AG04449 (cell line): Measurements from ENCODE around the gene SLC25A19.

Experiments
- CTCF ChIA-PET: fragments of 350-600 bp; formaldehyde crosslinking; extraction: SDS; loops from one replicate; lab custom pipeline; 2021; ENCODE audit warnings: antibody characterized with exemption; lab: Yijun Ruan, JAX
- POLR2A ChIA-PET: fragments of 400-600, 350-600 bp; formaldehyde crosslinking; extraction: SDS; loops from one replicate; lab custom pipeline; 2020; ENCODE audit warnings: antibody characterized with exemption, inconsistent platforms; lab: Yijun Ruan, JAX
- DNase-seq: peaks from one replicate; pipeline ENCODE4 v3.0.0-alpha.2; 2010; ENCODE audit warnings: low read depth, low spot score
- H3K4me3 ChIP-seq: 2 replicates; pipeline ENCODE4 v1.5.1; 2011; ENCODE audit warnings: low read depth, mild to moderate bottlenecking, control low read depth, low read length
- CTCF ChIP-seq: IDR thresholded peaks from one replicate; pipeline ENCODE4 v1.5.1; 2011; ENCODE audit warnings: mild to moderate bottlenecking, moderate library complexity, low read length, control low read depth, inconsistent platforms; ENCODE audit not compliant: insufficient read depth; ENCODE audit errors: missing control alignments

SLC25A19 gene

GRCh38 chr17:75239778-75240393 is 49.3 kb downstream of the SLC25A19 start:
- no peak overlapping the region for H3K4me3 ChIP-seq
- ChIA-PET POLR2A (interaction anchor here (0.8 to 1.5 kb wide), 3 partner anchors 10 to 125 kb away, joined by 3 to 5 read pairs (median 3); no protein-coding TSS in a partner anchor), CTCF (interaction anchor here (0.7 to 6.0 kb wide), 26 partner anchors 9 to 1457 kb away, joined by 3 to 73 read pairs (median 4); partner anchors contain the start of genes GGA3 and MIF4GD)
- no peak for DNase-seq
- no peak for TF ChIP-seq CTCF

- no peak for TF ChIP-seq CTCF
- POLR2A ChIA-PET: interaction anchor here (0.8 to 1.5 kb wide), 3 partner anchors 10 to 125 kb away, joined by 3 to 5 read pairs (median 3); no protein-coding TSS in a partner anchor
- DNase-seq: no peak
- CTCF ChIA-PET: interaction anchor here (0.7 to 6.0 kb wide), 22 partner anchors 9 to 1458 kb away, joined by 3 to 73 read pairs (median 5); partner anchors contain the start of genes GGA3 and MIF4GD
- no peak overlapping the region for H3K4me3 ChIP-seq
Measured at GRCh38 chr17:75239214-75239613, 50.0 kb downstream of the SLC25A19 start.

GRCh38 chr17:75238684-75239191 is 50.5 kb downstream of the SLC25A19 start:
- ChIA-PET CTCF (interaction anchor here (0.7 to 6.0 kb wide), 22 partner anchors 8 to 403 kb away, joined by 3 to 73 read pairs (median 5); partner anchors contain the start of genes GGA3 and MIF4GD), POLR2A (interaction anchor here (1.4 to 1.5 kb wide), 2 partner anchors 9 to 124 kb away, joined by 3 to 5 read pairs; no protein-coding TSS in a partner anchor)
- no peak for DNase-seq
- no peak overlapping the region for H3K4me3 ChIP-seq
- TF ChIP-seq CTCF: peak; percentile 89

GRCh38 chr17:75238020-75238580 is 51.1 kb downstream of the SLC25A19 start:
- H3K4me3 ChIP-seq: no peak overlapping the region
- CTCF ChIA-PET: interaction anchor here (0.8 to 6.0 kb wide), 20 partner anchors 8 to 276 kb away, joined by 3 to 73 read pairs (median 6); partner anchors contain the start of genes MIF4GD and NUP85
- no peak for DNase-seq
- no peak for TF ChIP-seq CTCF
- POLR2A ChIA-PET: interaction anchor here (0.6 kb wide), 1 partner anchor 31 kb away, joined by 4 read pairs; no protein-coding TSS in a partner anchor

- no peak overlapping the region for H3K4me3 ChIP-seq
- ChIA-PET POLR2A (interaction anchor here (0.6 kb wide), 1 partner anchor 157 kb away, joined by 3 read pairs; no protein-coding TSS in a partner anchor), CTCF (interaction anchor here (0.8 to 6.0 kb wide), 19 partner anchors 8 to 276 kb away, joined by 3 to 73 read pairs (median 5); partner anchors contain the start of genes MIF4GD and NUP85)
- TF ChIP-seq CTCF: no peak
- DNase-seq: no peak
Measured at GRCh38 chr17:75237100-75238014, 51.9 kb downstream of the SLC25A19 start.
